NCI-H128 (cell line): ENCODE results near the gene GPR176.

Experiments used
- DNase-seq: peaks from one replicate; lab custom pipeline; 2025; ENCODE audit not compliant: unreplicated experiment; lab: John Stamatoyannopoulos, UW

The GPR176 gene

DNA sequence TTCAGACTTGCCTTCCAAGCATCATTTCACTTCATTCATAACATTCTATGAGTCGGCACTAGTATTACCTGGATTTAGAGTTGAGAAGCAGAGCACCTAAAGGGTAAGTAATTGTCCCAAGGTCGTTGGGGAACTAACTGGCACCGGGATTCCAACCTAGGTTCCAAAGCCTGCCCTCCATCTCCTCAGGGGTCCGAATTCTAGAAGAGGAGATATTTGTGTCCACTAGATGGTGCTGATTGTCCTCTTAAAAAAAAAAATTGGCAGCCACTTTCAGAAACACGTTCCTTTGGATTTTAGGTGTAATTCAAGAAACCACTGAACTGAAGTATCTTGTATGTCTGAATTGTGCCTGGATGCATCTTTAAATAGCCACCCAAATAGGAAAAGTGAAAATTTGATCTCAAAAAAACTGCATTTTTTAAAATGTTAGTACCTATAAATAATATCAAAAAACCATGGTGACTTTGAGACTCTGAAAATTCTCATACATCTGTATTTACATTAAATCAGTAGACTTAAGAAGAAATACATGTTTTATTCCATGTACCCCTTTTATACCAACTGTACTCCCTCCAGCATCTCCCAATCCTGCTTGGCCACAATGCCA lies 133.5 kb downstream of the GPR176 start:
- peak; percentile 10 for DNase-seq

DNA sequence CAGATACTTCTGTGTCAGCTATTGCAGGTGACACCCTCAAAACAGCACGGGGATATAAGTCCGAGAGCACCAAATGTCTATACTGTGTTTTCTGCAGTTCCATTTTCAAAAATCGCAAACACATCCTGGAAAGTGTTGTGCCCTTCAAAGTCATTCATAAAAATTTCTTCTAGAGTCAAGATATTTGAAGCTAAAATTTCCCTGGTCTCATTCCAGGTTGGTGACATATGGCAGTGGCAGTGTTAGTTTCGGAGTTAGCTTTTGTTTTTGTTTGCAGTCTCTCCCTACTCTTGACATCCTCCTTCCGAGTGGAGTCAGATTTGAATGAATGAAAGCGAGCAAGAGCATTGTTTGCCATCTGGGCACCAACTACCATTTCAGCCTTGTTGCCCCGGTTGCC lies 134.2 kb downstream of the GPR176 start:
- DNase-seq: no peak

DNA sequence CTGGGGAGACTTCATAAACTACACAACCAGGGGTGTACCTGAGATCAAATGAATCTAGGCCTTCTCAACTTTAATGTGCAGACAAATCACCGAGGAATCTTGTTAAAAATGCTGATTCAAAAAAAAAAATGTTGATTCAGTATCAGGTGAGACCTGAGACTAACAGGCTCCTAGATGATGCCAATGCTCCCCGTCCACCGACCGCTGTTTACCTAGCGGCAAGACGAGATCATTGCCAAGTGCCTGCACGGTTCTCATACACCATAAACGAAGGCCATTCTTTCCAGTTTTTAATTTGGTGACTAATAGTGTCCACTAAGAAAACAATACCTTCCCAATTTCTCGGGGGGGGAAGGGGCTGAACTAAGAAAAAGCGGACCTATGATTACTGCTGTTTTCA lies 134.9 kb downstream of the GPR176 start:
- DNase-seq: peak; percentile 2

DNA sequence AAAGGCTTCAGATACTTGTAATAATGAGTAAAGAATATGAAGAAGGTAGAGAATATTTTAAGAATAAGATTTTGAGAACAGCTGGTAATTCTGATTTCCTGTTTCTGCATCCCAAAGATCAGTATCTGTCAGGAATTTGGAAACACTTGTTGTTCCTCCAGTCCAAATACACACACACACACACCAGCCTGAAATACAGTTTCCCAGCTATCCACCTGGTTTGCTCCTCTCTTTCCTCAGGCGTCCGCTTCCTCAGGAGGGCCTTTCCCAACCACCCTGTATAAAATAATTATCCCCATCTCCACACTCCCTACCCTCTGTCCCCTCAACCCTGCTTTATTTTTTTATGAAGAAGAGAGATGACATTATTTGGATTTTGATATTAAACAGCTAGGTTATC lies 135.4 kb downstream of the GPR176 start:
- no peak for DNase-seq

DNA sequence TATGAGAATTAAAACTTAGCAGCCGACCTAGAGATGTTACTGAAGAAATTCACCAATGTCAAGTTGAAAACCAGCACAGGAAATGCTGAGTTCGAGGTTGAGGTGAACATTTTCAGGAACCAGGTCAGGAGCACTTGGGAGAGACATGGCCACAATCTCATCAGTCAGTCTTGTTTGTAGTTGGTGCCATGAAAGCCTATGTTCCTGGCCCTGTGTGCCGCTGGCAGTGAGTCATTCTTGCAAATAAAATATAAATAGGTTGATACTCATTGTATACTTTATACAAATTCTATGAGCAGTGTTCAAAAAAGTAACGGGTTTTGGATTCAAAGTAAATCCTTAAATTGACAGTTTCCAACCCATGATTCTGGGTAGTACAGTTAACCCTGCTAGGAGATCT lies 135.9 kb downstream of the GPR176 start:
- DNase-seq: no peak

DNA sequence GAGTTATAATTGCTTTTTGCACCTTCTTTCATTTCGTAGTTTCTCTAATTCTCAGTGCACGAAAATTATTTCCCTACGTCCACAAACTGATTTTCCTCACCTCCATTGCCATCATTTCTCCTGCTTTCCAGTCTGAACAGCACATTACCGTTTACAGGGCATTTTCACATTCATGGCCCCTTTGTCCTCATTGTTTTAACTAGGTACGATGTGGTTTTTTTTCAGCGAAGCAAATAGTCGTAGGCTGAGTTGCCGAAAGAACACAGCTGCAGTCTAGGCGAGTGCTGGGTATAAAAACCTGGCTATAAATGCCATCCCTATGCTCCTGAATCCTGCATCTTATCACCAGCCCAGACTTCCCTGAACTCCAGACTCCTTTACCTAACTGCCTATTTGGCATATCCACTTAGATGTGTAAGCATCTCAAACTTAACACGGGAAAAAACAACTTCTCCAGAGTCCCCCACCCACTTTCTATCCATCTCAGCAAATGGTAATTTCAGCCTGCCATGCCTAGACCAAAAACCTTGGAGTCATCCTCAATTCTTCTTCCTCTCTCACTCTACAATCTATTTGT lies 136.7 kb downstream of the GPR176 start:
- DNase-seq: no peak

DNA sequence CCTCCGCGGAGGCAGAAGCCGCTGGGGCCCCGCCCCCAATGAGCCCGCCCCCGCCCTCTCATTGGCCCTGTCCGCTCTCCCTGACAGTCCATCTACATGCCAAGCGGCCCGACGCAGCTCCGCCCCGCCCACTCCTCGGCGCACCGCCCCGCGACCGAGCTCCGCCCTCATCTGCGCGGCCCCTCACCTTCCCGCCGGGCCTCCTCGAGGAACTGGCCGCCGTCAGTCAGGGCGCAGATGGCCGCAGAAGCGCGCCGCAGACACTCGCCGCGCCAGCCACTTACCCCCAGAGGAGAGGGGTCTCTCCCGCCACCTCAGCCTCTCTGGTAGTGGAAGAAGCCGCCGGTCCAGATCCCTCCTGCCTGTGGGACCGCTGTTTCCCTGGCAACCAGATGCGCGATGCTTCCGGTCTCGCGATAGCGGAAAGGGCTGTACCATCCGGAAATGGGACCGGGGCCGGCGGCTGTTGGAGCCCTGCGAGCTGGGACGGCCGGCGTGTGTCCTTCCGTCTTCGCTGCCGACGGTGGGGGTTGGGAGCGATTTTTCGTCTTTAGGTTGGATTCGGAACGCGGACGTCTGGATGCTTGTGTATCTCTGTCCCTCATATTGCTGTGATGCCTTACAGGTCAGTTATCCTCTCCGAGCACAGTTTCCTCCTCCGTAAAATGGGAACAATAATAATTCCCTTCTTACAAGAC lies 137.5 kb downstream of the GPR176 start, which contains the start of gene FSIP1:
Gene FSIP1 (minus strand): TSS at position 401 of the 698 bp plus-strand sequence. CDS start 6,317 bp downstream, outside the sequence.
- peak; percentile 77 for DNase-seq

DNA sequence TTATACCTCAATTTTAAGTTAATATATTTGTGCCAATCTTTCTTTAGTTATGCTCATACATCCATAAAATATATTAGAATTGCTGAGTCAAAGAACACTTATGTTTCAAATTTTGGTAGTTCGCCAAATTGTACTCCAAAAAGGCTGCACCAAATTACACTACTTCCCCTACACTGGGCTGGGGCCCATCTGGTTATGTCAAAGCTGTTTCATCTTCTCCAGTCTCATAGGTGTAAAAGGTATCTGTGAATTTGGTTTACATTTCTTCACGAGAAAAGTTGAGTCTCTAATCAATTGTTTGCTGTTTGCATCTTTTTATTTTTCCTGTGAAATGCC lies 138.1 kb downstream of the GPR176 start:
- DNase-seq: no peak

DNA sequence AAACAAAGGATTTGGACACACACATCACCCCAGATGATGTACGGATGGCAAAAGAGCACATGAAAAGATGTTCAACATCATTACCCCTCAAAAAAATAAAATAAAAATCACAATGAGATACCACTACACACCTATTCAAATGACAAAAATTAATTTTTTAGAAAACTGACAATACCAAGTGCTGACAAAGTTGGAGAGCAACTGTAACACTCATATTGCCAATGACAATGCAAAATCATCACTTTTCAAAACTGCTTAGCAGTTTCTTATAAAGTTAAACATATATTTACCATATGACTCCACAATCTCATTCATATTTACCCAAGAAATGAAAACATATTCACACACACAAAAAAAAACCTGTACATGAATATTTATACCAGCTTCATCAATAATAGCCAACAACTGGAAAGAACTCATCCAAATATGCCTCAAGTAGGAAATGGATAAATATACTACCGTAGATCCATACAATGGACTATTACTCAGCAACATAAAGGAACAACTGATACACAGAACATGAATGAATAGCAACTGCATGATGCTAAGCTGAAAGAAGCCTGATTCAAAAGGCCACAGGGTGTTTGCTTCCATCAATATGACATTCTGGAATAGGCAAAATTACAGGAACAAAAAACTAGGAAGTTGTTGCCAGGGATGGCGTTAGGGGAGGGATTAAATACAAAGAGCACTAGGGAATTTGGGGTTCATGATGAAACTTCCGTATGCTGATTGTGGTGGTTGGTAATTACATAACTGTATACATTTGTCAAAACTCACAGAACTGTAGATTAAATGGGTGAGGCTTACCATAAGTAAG lies 138.7 kb downstream of the GPR176 start:
- DNase-seq: no peak

DNA sequence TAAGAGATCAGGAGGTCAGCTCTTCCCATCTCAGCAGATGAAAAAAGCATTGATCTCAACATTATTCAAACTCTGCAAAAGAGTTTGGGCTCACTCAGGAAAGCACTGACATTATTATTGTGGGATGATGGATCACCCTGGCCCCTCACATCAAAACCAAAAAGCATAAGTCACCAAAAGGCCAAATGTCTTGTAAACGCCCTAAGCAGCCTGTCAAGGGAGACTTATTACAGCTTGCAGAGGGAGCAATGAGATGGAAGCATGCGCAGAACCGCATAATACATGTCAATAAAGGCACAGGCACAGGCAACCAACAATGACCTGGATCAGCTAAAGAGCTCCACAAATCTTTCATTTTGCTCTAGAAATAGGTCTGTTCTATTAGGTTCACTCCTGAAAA lies 142.0 kb downstream of the GPR176 start:
- no peak for DNase-seq

DNA sequence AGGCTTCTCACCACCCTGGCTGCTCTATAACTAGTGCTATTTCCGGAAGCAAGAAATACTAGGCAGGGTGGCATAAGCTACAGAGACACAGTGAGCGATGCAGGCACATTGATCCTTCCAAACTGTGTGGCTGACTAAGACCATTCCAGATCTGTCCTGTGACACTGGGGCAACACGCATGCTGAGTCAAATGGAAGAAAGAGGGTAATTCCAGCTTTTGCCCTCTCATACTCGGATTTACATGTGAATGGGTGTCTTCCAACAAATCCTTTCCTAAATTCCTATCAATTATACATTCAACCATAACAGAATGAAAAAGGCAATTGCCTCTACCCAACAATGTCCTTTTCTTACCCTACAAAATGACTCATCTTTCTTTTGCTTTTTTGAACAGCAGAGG lies 142.6 kb downstream of the GPR176 start:
- no peak for DNase-seq

DNA sequence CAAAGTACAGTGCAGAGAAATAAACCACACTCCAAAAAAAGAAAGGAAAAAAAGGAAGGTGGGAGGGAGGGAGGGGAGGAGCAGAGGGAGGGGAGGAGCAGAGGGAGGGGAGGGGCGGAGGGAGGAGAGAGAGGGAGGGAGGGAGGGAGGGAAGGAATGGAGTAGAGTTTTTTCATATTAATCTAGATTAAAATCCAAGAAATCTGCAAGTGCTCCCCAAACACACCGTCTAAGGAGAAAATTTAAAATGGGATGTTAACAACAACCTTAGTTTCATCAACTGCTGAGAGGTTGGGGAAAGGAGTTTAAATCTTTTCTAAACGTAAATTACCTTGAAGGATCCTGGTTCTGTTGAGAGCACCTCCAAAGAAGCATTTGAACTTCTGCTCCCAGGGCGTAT lies 144.0 kb downstream of the GPR176 start:
- DNase-seq: no peak

DNA sequence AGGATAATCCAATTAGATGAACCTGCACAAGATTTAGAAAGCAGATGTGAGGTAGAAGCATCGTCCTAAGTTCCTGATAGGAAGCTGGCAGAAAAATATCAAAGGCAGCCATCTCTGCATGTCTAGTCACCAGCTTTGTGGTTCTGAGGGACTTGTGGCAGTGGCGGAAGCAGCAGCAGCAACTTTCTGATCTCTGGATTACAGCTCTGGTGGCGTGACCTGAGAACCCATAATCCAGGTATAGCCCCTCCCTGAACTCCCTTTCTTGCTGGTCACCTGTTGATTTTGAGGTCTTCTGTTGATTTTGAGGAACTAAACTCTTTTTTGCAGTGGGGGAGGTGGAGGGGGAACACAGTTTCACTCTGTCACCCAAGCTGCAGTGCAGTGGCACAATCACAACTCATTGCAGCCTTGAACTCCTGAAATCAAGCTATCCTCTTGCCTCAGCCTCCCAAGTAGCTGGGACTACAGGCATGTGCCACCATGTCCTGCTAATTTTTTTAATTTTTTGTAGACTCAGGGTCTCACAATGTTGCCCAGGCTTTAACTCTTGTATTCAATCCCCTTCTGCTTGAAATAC lies 145.3 kb downstream of the GPR176 start:
- no peak for DNase-seq

DNA sequence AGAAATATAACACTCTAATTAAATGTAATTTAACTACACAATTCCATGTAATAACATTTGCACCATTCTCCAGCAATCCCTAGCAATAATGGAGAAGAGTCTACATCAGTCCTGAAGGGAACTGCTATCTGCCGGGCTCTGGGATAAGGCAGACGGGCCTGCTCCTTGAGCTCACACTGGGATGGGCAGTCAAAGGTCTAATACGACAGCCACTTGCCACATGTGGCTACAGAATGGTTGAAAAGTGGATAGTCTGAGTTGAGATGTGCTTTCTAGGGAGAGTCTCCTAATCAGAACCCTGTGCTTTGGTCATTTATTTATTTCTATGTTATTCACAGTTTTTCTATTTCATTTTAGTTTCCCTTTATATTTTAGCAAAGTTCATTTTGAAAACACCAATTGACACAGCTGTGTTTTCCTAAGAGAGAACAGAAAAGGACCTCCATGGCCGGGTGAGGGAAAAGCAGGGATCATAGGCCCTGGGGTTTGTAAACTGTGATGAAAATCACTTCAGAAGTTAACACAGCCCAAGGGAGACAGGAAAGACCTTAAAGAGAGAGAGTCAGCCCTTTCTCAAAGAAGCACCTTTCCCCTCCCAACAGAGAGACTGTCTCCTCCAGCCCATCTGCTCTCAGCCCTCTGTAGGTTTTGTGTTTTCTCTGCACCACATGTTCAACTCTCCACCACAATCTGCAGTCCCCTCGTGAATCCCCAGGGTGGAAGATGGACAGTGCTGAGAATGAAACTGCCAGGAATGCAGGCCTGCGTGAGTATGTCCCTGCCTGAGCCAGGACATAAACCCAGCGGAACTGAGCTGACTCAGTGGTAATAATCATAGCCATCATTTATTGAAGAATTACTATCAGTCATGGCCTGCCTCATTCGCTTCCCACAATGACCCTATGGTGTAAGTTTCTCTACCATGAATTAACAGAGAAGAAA lies 149.0 kb downstream of the GPR176 start:
- DNase-seq: no peak

DNA sequence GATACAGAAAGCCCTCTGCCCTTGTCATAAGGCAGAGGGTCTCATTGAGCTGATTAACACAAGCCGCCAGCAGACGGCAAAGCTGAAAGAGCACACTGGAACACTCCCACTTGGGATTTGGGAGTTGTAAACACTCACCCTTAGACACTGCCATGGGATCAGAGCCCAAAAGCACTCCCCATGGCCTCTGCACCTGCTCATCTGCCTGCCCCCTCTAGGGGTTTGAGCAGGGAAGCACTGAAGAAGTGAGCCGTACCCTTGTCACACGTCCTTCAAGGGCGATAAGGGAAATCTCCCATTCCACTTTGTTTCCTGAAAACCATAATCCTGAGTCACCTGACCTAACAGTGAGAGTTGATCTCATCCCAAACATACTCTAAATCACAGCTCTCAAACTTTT lies 152.1 kb downstream of the GPR176 start:
- DNase-seq: no peak

DNA sequence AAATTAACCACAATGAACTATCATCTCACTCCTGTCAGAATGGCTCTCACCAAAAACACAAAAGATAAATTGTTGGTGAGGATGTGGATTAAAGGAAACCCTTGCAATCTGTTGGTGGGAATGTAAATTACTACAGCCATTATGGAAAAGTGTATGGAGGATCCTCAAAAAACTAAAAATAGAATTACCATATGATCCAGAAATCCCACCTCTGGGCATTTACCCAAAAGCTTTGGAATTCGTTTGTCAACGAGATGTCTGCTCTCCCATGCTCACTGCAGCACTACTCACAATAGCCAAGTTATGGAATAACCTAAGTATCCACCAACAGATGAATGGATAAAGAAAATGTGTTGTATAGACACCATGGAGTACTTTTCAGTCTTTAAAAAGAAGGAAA lies 159.1 kb downstream of the GPR176 start:
- DNase-seq: no peak

DNA sequence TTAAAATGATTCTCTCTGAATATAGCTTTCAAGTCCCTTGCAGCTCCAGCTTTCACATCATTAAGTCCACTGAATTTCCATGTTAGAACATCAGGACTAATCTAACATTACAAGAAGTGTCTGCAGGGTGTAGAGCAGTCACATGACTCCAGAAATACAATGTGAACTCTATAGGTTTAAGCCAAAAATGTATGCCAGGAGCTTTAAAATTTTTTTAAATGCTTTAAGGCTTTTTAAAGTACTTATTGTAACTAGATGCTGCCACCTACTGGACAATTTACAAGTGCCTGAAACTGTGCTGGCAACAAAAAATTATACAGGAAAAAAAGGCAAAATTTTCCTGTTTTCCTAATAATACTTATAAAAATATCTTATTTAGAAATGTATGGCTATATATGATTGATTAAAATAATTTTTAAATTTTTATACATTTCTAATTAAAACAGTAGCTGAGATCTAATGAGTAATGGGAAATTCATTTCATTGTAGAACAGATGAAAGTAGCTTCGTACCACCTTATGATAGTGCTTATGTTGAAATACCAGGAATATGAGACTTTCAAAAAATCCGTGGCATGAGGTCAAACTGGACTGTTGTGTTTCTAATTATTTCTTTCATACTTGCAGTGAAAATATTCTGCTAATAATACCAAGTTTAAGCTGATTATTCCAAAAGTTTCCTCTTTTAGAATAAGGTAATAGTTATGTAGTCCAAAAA lies 163.1 kb downstream of the GPR176 start:
- DNase-seq: peak; percentile 25

DNA sequence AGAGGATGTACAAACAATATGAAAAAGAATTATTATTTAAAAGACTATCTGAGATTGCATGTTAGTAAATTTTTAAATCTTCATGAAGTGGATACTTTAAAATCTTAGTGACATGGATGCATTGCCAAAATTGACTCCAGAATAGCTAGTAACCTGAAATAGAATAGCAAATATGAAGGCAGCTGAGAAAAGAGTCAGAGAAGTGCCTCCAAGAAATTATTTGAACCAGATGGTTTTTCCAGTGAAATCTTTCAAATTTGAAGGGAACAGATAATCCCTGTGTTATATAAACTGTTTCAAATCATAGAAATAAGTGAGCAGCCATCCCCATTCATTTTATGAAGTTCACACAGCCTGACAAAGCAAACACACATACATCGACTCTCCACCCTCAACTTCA lies 167.1 kb downstream of the GPR176 start:
- no peak for DNase-seq

DNA sequence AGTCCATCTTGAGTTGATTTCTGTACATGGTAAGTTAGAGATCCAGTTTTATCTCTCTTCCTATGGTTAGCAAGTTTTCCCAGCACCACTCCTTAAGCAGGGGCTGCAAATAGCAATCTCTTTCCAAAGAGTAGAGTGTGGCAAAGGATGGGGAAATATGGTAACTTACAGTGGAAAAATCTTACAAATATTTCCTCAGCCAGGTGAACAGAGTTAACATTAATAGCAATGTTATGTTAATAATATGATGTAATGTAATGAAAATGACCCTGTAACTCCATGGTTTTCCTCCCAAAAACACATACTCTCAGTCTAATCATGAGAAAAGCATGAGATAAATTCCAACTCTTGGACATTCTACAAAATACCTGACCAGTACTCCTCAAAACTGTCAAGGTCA lies 167.8 kb downstream of the GPR176 start:
- DNase-seq: no peak
